Cardiac muscle cell (in vitro differentiated cells and primary cell): ENCODE data around the gene NFKBIA. TPM values are rescaled to one million over a fixed set of nuclear protein-coding genes. Genes with fewer than 3 reads are reported as not detected.

Experiments used
- DNase-seq, 2 donors: peaks; one replicate each; pipeline versions ENCODE4 v3.0.0 to v3.0.0-alpha.2; 2010 to 2017; ENCODE audit warnings: low read depth in 1 of 2, low spot score in 1 of 2
- H3K27ac ChIP-seq: fragments of 200-600 bp; sonication (generic); 2 replicates; pipeline ENCODE4 v1.5.1; 2016
- H3K27me3 ChIP-seq: fragments of 200-600 bp; sonication (generic); 2 replicates; pipeline ENCODE4 v1.6.0; 2016; ENCODE audit warnings: control low read depth
- H3K36me3 ChIP-seq: fragments of 200-600 bp; sonication (generic); 2 replicates; pipeline ENCODE4 v1.5.1; 2016; ENCODE audit warnings: control low read depth
- H3K4me1 ChIP-seq: fragments of 200-600 bp; sonication (generic); 2 replicates; pipeline ENCODE4 v1.8.1; 2017; ENCODE audit warnings: low read depth, mild to moderate bottlenecking, mixed run types
- H3K4me3 ChIP-seq: fragments of 200-600 bp; sonication (generic); 2 replicates; pipeline ENCODE4 v1.5.1; 2016; ENCODE audit warnings: mild to moderate bottlenecking
- H3K9me3 ChIP-seq: fragments of 200-600 bp; sonication (generic); 2 replicates; pipeline ENCODE4 v1.5.1; 2017; ENCODE audit warnings: low read depth, mild to moderate bottlenecking, control low read depth
- CTCF ChIP-seq: IDR thresholded peaks from 2 replicates; pipeline ENCODE4 v1.5.1; 2012; ENCODE audit warnings: low read depth, mild to moderate bottlenecking, low read length
- polyA plus RNA-seq: library from polyadenylated mRNA; unstranded; fragments of >200 nt; fragmentation: Nextera tagmentation; extraction: Ambion mirVana; gene quantifications from 2 replicates; pipeline ENCODE4 v1.2.1, GENCODE V29; 2016
- total RNA-seq: library from RNA; depleted of rRNA; stranded (reverse); fragments of >200 nt; gene quantifications from 2 replicates; pipeline ENCODE4 v1.2.3, GENCODE V29; 2016

Gene NFKBIA
- total and polyA plus RNA-seq, 2 experiments from 2014 or later = 64.1 to 148 TPM

GRCh38 chr14:35387713-35388579, 16.6 kb downstream of the NFKBIA start:
- Histone ChIP-seq H3K4me3 (no peak overlapping the region), H3K36me3 (no peaks in the 10 kb centered on the region), H3K9me3 (no peaks in the 10 kb centered on the region), H3K4me1 (peaks cover 26% of the 10 kb centered on the region), H3K27ac (no peak overlapping the region), H3K27me3 (no peaks in the 10 kb centered on the region)
- no peak for DNase-seq
- TF ChIP-seq CTCF = no peak

GRCh38 chr14:35387219-35387618, 17.3 kb downstream of the NFKBIA start:
- Histone ChIP-seq H3K27ac (peak overlapping the region; percentile 83), H3K27me3 (no peaks in the 10 kb centered on the region), H3K4me1 (peaks cover 26% of the 10 kb centered on the region), H3K9me3 (no peaks in the 10 kb centered on the region), H3K4me3 (no peak overlapping the region), H3K36me3 (no peaks in the 10 kb centered on the region)
- no peak for DNase-seq
- TF ChIP-seq CTCF = no peak

DNA sequence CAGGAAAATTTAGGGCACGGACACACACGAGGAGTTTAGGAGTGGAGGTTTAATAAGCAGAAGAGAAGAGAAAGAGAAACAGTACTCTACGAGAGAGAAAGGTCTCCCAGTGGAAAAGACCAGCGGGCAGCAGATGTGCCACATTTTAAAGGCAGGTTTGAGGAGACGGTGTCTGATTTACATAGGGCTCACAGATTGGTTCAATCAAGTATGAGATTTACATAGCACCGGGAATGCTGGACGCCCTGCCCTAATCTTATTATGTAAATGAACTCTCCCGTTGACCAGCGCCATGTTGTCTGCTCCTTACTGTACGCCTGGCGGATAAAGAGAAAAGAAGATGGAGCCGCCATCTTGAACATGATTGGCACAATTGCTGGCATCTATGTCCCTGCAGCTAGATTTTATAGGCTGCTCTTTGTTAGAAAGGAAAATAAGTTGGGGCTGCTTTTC, 17.9 kb downstream of the NFKBIA start:
- peak in 1 of 2 donors; percentile 53 for DNase-seq
- Histone ChIP-seq H3K27ac (peak overlapping the region; percentile 83), H3K9me3 (no peaks in the 10 kb centered on the region), H3K4me3 (no peak overlapping the region), H3K4me1 (peaks cover 26% of the 10 kb centered on the region), H3K36me3 (no peaks in the 10 kb centered on the region), H3K27me3 (no peaks in the 10 kb centered on the region)
- no peak for TF ChIP-seq CTCF

GRCh38 chr14:35385042-35385839, 19.3 kb downstream of the NFKBIA start:
- no peak for TF ChIP-seq CTCF
- no peak overlapping the region for H3K4me3 ChIP-seq
- H3K4me1 ChIP-seq = peaks cover 26% of the 10 kb centered on the region
- peak; percentile 90 to 91 for DNase-seq
- no peaks in the 10 kb centered on the region for H3K36me3 ChIP-seq
- H3K27me3 ChIP-seq = no peaks in the 10 kb centered on the region
- no peaks in the 10 kb centered on the region for H3K9me3 ChIP-seq
- H3K27ac ChIP-seq = peak overlapping the region; percentile 83

- Histone ChIP-seq H3K4me1 (peaks cover 26% of the 10 kb centered on the region), H3K27ac (peak overlapping the region; percentile 83), H3K27me3 (no peaks in the 10 kb centered on the region), H3K36me3 (no peaks in the 10 kb centered on the region), H3K9me3 (no peaks in the 10 kb centered on the region), H3K4me3 (no peak overlapping the region)
- peak in 1 of 2 donors; percentile 93 for DNase-seq
- TF ChIP-seq CTCF = peak; percentile 13
Measured at GRCh38 chr14:35384455-35385041, 20.0 kb downstream of the NFKBIA start.
